H1 (cell line): Measurements from ENCODE around the gene FBXW5. TPM values are rescaled to one million over a fixed set of nuclear protein-coding genes. Genes with fewer than 3 reads are reported as not detected.

Experiments
- CEBPB ChIP-seq: IDR thresholded peaks from 2 replicates; pipeline ENCODE4 v1.6.1; 2012; ENCODE audit warnings: low read depth, low read length
- CHD7 ChIP-seq: fragments of 300-600 bp; sonication (generic); IDR thresholded peaks from 2 replicates; pipeline ENCODE4 v1.7.1; 2012; ENCODE audit warnings: low read length, moderate library complexity, mild to moderate bottlenecking, inconsistent platforms; ENCODE audit not compliant: insufficient replicate concordance
- CTCF ChIP-seq, 3 experiments: IDR thresholded peaks; 1 replicate in 2 of 3; 2 replicates in 1 of 3; pipeline versions ENCODE4 v1.5.1 to v1.6.1; 2011; ENCODE audit warnings: low read length in 3 of 3, mild to moderate bottlenecking in 3 of 3, inconsistent platforms in 2 of 3, low read depth in 1 of 3, moderate library complexity in 1 of 3; ENCODE audit not compliant: insufficient read depth in 1 of 3; ENCODE audit errors: control extremely low read depth in 1 of 3
- EZH2 ChIP-seq: fragments of 200-600 bp; sonication (generic); IDR thresholded peaks from 2 replicates; pipeline ENCODE4 v1.7.1; 2012; ENCODE audit warnings: low read depth, mild to moderate bottlenecking, moderate library complexity, low read length, inconsistent platforms; ENCODE audit not compliant: severe bottlenecking
- POLR2AphosphoS5 ChIP-seq: IDR thresholded peaks from 2 replicates; pipeline ENCODE4 v1.6.1; 2011; ENCODE audit warnings: low read depth, low read length
- RFX5 ChIP-seq: IDR thresholded peaks from 2 replicates; pipeline ENCODE4 v1.6.1; 2011; ENCODE audit warnings: low read depth, low read length, improper control_type of control experiment, borderline replicate concordance
- TAF7 ChIP-seq: optimal IDR thresholded peaks from 2 replicates; pipeline ENCODE3; 2011; ENCODE audit warnings: low read depth, mild to moderate bottlenecking, inconsistent platforms, low read length, moderate library complexity, borderline replicate concordance
- TBP ChIP-seq: IDR thresholded peaks from 2 replicates; pipeline ENCODE4 v1.6.1; 2011; ENCODE audit warnings: low read depth, low read length, improper control_type of control experiment
- ZNF274 ChIP-seq: IDR thresholded peaks from 2 replicates; pipeline ENCODE4 v1.7.0; 2012; ENCODE audit warnings: low read length, borderline replicate concordance; ENCODE audit errors: extremely low read depth
- polyA plus RNA-seq, 7 experiments: library from polyadenylated mRNA; depleted of rRNA in 3 of 7; stranded (reverse) in 5 of 7; unstranded in 2 of 7; fragments of >200 nt in 5 of 7; fragments of 200-250 nt in 2 of 7; gene quantifications; 1 replicate in 5 of 7; 2 replicates in 1 of 7; 4 replicates in 1 of 7; pipeline versions ENCODE4 v1.2.1 to v1.2.3, GENCODE V29; 2011 to 2013; ENCODE audit warnings: missing spikeins in 2 of 7, mixed read lengths in 2 of 7
- total RNA-seq: library from RNA; stranded (reverse); fragmentation: NEBNext Ultra II Directional; extraction: Animal tissue kit (Norgen Biotek cat#: 25700); gene quantifications from 2 replicates; pipeline ENCODE4 v1.2.1, GENCODE V29; 2021

FBXW5 gene
- total and polyA plus RNA-seq, 2 of the 8 experiments (the other 6 are each of a cell fraction or from before 2014, with no cell fraction given): 49.0 to 71.0 TPM

GRCh38 chr9:136958473-136958872 is 13.9 kb upstream of the FBXW5 start (continued):
- TF ChIP-seq CHD7: no peak
- no peak for TF ChIP-seq TBP
- no peak for TF ChIP-seq POLR2AphosphoS5
- no peak for TF ChIP-seq CEBPB
- TF ChIP-seq EZH2: no peak
- TF ChIP-seq CTCF (IDR thresholded peaks at IDR 0.05; ENCODE audit: control extremely low read depth in 1 of 3, insufficient read depth in 1 of 3, low read depth in 1 of 3, low read length in 3 of 3): no peak
- no peak for TF ChIP-seq RFX5
- TF ChIP-seq TAF7: no peak
- TF ChIP-seq ZNF274: no peak
